GM18505 (cell line): Measurements from ENCODE around the gene POU6F2.
A peak's percentile ranks its signal among the peaks of the same experiment; 100 is the strongest.

ENCODE experiments used
- ATAC-seq: cut with Tn5 transposase; IDR thresholded peaks from one replicate; pipeline ENCODE4 v1.9.1; 2021; ENCODE audit not compliant: unreplicated experiment
- POLR2A ChIP-seq: IDR thresholded peaks from 4 replicates; pipeline ENCODE4 v1.6.1; 2011; ENCODE audit warnings: borderline replicate concordance; ENCODE audit not compliant: insufficient read depth, insufficient read length; ENCODE audit errors: extremely low read depth

POU6F2 gene

GRCh38 chr7:39413636-39414223, 436.0 kb downstream of the POU6F2 start:
- no peak for TF ChIP-seq POLR2A
- ATAC-seq: peak; percentile 13

GRCh38 chr7:39414224-39415035, 436.7 kb downstream of the POU6F2 start:
- ATAC-seq: peak; percentile 88
- TF ChIP-seq POLR2A: no peak

- TF ChIP-seq POLR2A: no peak
- ATAC-seq: no peak
Measured at GRCh38 chr7:39415091-39415787, 437.5 kb downstream of the POU6F2 start.

- no peak for ATAC-seq
- TF ChIP-seq POLR2A: no peak
Measured at GRCh38 chr7:39416866-39417265, 439.2 kb downstream of the POU6F2 start.

- no peak for TF ChIP-seq POLR2A
Measured at GRCh38 chr7:39417642-39418041, 439.9 kb downstream of the POU6F2 start.

GRCh38 chr7:39421251-39421650, 443.5 kb downstream of the POU6F2 start:
- no peak for ATAC-seq
- no peak for TF ChIP-seq POLR2A

More at GRCh38 chr7:39417642-39418041, 439.9 kb downstream of the POU6F2 start:
- ATAC-seq: no peak

GRCh38 chr7:39421661-39422060, 444.0 kb downstream of the POU6F2 start:
- ATAC-seq: no peak
- no peak for TF ChIP-seq POLR2A

GRCh38 chr7:39428221-39428620, 450.5 kb downstream of the POU6F2 start:
- TF ChIP-seq POLR2A: no peak
- ATAC-seq: no peak

GRCh38 chr7:39429421-39429820, 451.7 kb downstream of the POU6F2 start:
- TF ChIP-seq POLR2A: no peak

GRCh38 chr7:39430441-39430840, 452.7 kb downstream of the POU6F2 start:
- no peak for ATAC-seq
- TF ChIP-seq POLR2A: no peak

More at GRCh38 chr7:39429421-39429820, 451.7 kb downstream of the POU6F2 start:
- ATAC-seq: no peak

- TF ChIP-seq POLR2A: no peak
- ATAC-seq: no peak
Measured at GRCh38 chr7:39430909-39431641, 453.4 kb downstream of the POU6F2 start.

GRCh38 chr7:39432368-39432767, 454.7 kb downstream of the POU6F2 start:
- ATAC-seq: no peak

More at GRCh38 chr7:39432368-39432767, 454.7 kb downstream of the POU6F2 start:
- TF ChIP-seq POLR2A: no peak
